Measurements from ENCODE around the gene OSBPL5.
A peak's percentile ranks its signal among the peaks of the same experiment; 100 is the strongest.
"Not testable (repeated sequence)": the region's sequence is repeated elsewhere in the genome, so short reads cannot be mapped to it uniquely, and the experiment has no call there.

OSBPL5 gene

GRCh38 chr11:3120071-3120792 is 44.9 kb downstream of the OSBPL5 start:
- peak; percentile 14 for DNase-seq

DNA sequence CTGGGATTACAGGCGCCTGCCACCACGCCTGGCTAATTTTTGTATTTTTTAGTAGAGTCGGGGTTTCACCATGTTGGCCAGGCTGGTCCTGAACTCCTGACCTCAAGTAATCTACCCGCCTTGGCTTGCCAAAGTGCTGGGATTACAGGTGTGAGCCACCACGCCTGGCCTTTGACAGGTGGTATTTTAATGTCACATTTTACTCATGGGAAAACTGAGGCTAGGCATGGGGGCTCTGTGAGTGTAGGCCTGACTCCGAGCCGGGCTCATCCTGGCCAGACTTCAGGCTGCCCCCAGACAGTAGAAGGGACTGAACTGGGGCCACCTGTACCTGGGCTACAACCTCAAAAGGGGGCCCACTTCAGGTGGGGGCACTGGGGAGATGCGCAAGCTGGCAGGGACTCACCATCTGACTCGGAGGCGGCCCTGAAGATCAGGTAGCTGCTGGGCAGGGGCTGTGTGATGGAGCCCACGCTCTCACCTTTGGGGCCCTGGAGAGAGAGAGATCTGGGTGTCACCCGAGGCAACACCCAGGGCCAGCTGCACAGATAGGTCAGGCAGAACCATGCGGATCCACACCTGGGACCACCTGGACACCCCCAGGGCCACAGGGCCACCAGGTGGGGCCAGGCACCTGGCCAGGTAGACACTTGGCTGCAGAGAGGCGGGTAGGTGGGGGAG is 45.8 kb downstream of the OSBPL5 start:
- peak; percentile 14 for DNase-seq

DNA sequence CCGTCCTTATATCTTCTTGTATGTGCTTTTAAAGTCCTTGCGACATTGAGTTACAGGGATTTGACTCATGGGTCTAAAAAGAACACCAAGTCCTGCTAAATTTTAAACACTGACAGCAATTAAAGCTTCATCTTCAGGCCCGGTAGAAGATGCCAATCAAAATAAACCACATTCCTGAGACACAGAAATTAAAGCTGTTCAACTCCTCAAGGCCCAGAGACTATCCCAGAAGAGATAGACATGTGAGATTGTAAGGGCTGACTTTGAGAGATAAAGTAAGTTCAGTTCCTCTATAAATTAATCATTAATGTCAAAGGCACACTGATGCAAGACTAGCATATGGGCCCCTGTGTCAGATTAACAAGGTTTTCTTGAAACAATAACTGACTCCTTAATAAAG is 49.8 kb downstream of the OSBPL5 start:
- DNase-seq: no peak

DNA sequence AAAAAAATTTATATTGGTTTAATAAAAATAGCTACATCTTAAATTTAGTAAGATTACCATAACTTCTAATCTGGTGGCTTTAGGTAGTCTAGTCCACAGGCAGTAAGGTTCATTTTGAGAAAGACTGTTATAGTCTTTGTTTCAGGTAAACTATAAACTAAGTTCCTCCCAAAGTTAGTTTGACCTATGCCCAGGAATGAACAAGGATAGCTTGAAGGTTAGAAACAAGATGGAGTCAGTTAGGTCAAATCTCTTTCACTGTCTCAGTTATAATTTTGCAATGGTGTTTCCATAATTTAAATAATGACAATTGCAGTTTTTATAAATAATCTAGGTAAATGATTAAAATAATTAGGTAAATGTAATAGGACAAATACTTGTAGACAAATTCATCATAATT is 51.4 kb downstream of the OSBPL5 start:
- not testable (repeated sequence) for DNase-seq

GRCh38 chr11:3111919-3112690 is 53.0 kb downstream of the OSBPL5 start:
- DNase-seq: no peak

DNA sequence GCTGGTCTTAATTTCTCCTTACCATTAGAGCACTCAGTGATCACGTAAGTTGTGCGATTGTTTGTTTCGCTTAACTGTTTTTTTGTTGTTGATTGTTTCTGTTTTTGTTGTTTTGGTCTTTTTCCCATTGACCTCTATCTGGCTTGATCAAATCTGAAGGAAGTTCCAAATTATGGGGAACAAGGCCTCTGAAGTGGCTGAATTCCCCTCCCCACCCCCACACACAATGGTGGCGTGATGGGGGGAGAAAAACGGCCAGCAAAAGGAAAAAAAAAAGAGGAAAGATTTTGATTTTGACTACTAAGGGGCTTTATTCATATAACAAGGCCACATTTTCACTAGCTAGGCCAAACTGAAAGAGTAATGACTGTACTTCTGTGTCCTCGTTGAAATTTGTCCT is 53.6 kb downstream of the OSBPL5 start:
- DNase-seq: no peak

- DNase-seq: peak; percentile 21
Measured at GRCh38 chr11:3109921-3110706, 55.0 kb downstream of the OSBPL5 start.

GRCh38 chr11:3109434-3109833 is 55.7 kb downstream of the OSBPL5 start:
- no peak for DNase-seq

- DNase-seq: no peak
Measured at GRCh38 chr11:3108183-3108721, 56.9 kb downstream of the OSBPL5 start.

GRCh38 chr11:3107608-3108182 is 57.4 kb downstream of the OSBPL5 start:
- DNase-seq: no peak

GRCh38 chr11:3106736-3107524 is 58.2 kb downstream of the OSBPL5 start:
- DNase-seq: no peak

- no peak for DNase-seq
Measured at GRCh38 chr11:3105791-3106735, 59.0 kb downstream of the OSBPL5 start.

DNA sequence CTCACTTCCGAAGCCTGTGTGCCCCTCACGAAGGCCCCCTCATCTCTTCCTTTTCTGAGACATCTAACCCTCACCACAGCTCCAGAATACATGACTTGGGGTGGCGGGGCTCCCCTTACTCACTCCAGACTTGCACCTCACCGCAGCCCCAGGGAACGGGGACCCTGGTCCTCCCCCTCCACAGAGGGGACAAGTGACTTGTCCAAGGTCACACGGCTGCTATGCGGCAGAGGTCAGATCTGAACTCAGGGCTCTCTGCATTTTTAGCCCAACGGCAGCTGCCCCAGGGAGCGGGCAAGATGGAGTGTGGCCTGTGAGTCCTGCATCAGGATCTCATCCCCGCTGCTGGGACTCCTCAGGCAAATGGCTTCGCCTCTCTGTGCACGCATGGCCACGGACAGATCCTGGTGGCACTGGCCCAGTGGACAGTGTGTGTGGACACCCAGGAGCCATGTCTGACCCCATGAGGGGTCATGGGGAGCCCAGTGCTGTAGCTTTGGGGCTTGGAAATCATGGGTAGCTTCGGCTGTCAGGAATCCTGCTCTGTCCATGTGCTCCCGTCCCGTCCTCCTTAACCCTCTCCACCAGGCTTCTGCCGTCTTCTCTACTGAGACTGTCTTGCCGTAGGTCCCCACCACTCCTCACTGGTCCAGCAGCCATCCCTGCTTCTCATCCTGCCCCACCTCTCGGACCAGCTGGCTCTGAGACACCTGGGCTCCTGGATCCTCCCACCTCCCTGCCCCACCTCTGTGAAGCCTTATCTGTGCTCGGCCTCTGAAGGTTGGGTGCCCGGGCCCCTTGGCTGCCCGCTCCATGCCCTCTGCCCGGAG is 59.9 kb downstream of the OSBPL5 start:
- DNase-seq: no peak

DNA sequence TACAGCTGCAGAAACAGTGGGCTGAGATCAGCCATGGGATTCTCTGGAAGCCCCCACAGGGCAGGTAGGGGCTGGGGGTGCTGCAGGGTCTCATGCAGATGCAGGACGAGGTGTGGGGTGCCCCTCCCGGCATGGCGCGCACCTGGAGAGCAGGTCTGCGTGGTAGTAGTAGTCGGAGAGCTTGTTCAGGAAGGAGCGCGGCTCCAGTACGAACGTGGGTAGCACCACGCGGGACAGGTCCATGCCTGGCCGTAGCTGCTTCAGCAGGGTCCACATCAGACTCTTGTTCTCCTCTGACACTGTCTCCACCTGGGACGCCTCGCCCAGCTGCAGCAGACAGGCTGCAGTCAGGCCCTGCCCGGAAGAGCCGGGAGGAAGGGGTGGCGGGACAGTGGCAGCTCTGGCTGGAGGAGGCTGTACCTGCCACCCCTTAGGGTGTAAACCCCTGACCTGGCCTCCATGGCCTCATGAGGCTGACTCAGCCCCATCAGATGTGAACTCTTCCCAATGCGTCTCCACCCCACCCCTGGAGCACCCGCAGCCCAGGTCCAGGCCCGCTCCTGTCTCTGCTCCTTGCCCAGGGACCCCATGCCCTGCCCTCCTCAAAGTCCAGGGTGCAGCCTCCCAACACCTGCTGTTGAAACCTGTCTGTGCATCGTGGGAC is 60.9 kb downstream of the OSBPL5 start:
- DNase-seq: no peak

GRCh38 chr11:3103076-3103475 is 62.0 kb downstream of the OSBPL5 start:
- DNase-seq: no peak

DNA sequence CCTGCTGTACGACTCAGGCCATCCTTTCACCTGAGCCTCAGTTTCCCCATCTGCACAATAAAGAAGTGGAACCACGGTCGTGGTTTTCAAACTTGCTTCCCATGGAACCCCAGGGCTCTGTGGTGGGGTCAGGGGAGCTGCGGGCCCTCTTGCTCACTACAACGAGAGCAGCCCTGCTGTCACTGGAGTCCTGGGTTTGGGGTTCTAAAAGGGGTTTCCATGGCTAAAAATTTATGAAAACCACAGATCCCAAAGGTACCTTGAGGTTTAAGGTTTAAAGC is 62.5 kb downstream of the OSBPL5 start:
- DNase-seq: no peak

DNA sequence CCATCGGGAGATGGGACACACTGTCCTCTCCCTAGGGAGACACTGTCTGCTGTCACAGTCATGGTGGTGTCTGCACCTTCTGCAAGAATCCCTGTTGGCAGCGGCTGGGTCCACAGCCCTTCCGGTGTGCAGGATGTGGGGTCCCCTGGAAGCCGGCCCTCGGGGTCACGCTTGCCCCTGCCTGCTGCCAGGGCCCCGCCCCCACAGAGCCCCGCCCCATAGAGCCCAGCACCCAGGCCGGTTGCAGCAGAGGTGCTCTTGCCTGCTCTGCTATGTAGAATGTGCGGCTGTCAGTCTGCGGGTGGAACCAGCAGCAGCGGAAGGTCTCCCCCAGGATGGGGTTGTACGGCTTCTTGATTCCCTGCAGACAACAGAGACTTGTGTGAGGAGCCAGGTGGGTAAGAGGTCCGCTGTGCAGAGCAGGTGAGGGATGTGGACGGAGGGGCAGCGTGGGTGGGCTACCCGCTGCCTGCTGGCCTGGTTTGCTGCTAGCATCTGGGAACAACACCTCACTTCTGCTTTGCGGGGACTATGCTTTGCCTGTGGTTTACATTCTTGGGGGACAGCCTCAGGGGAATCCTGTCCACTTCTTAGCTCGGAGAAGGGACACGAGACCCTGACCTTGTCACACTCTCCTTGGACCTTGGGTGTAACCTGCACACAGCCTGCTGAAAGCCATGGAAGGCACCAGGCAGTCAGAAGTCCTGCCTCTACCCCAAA is 63.0 kb downstream of the OSBPL5 start:
- DNase-seq: no peak

GRCh38 chr11:3099178-3099577 is 65.9 kb downstream of the OSBPL5 start:
- DNase-seq: no peak
